Left colon (tissue), 2 donors: ENCODE results near the gene COL23A1. TPM values are rescaled to one million over a fixed set of nuclear protein-coding genes. Genes with fewer than 3 reads are reported as not detected.
A peak's percentile ranks its signal among the peaks of the same experiment; 100 is the strongest.

Experiments
- ATAC-seq: fragments of 200-7000 bp; cut with Tn5 transposase; one replicate; pipeline ENCODE4 v1.9.1; 2020; ENCODE audit warnings: mild to moderate bottlenecking, moderate library complexity
- DNase-seq, 2 donors: peaks; one replicate each; pipeline ENCODE4 v3.0.0-alpha.2; 2020
- intact Hi-C, 2 donors: fragments of 100-400 bp; cut with DNase I in 1 of 2; cut with micrococcal nuclease in 1 of 2; formaldehyde crosslinking; loops; one replicate each; pipeline versions ENCODE4 v1.11.2 to v1.14.0; 2022; cut with DNase I, micrococcal nuclease
- total RNA-seq, 2 donors: library from RNA; stranded (reverse); fragmentation: NEBNext Ultra II Directional; extraction: Animal tissue kit (Norgen Biotek cat#: 25700); gene quantifications; one replicate each; pipeline ENCODE4 v1.2.1, GENCODE V29; 2021
- donor health status: DM: no; HTN: no; CAD: no.
- donor health status: DM: yes; HTN: yes; CAD: no.

The COL23A1 gene
- total RNA-seq, 2 donors from 2014 or later: 0.09 to 0.73 TPM

GRCh38 chr5:178284996-178285395 is 305.2 kb downstream of the COL23A1 start:
- ATAC-seq (no peak), DNase-seq (no peak)
- intact Hi-C loops: loop anchor here in 1 of 2 donors (5.0 kb wide), 2 partner anchors 267 to 307 kb away; partner anchors contain the start of gene COL23A1

- no peak for DNase-seq
- intact Hi-C loops: loop anchor here in 1 of 2 donors (5.0 kb wide), 2 partner anchors 268 to 308 kb away; partner anchors contain the start of gene COL23A1
- no peak for ATAC-seq
Measured at GRCh38 chr5:178284093-178284675, 306.0 kb downstream of the COL23A1 start.

GRCh38 chr5:178283520-178283919 is 306.7 kb downstream of the COL23A1 start:
- ATAC-seq: no peak
- DNase-seq: no peak
- intact Hi-C loops: loop anchor here in 1 of 2 donors (5.0 kb wide), 2 partner anchors 269 to 309 kb away; partner anchors contain the start of gene COL23A1

- intact Hi-C loops: loop anchor here in 1 of 2 donors (5.0 kb wide), 2 partner anchors 270 to 310 kb away; partner anchors contain the start of gene COL23A1
- DNase-seq: no peak
- no peak for ATAC-seq
Measured at GRCh38 chr5:178282391-178282790, 307.8 kb downstream of the COL23A1 start.

GRCh38 chr5:178281331-178281730 is 308.9 kb downstream of the COL23A1 start:
- DNase-seq: no peak
- no peak for ATAC-seq
- intact Hi-C loops: loop anchor here in 1 of 2 donors (5.0 kb wide), 2 partner anchors 271 to 311 kb away; partner anchors contain the start of gene COL23A1

- intact Hi-C loops: loop anchor here in 1 of 2 donors (5.0 kb wide), 2 partner anchors 272 to 312 kb away; partner anchors contain the start of gene COL23A1
- ATAC-seq: no peak
- DNase-seq: no peak
Measured at GRCh38 chr5:178280631-178281030, 309.6 kb downstream of the COL23A1 start.

GRCh38 chr5:178279723-178280438 is 310.3 kb downstream of the COL23A1 start:
- DNase-seq (peak; percentile 73 to 93), ATAC-seq (peak; percentile 98)
- intact Hi-C loops: loop anchor here (5.0 kb wide), 2 partner anchors 272 to 312 kb away; partner anchors contain the start of gene COL23A1 (in 1 of the 2)

GRCh38 chr5:178279026-178279722 is 311.0 kb downstream of the COL23A1 start:
- intact Hi-C loops: loop anchor here in 1 of 2 donors (5.0 kb wide), 1 partner anchor 273 kb away; no protein-coding TSS in a partner anchor
- DNase-seq: no peak
- ATAC-seq: no peak

GRCh38 chr5:178278358-178279023 is 311.7 kb downstream of the COL23A1 start:
- DNase-seq: no peak
- no peak for ATAC-seq
- intact Hi-C loops: loop anchor here in 1 of 2 donors (5.0 kb wide), 1 partner anchor 274 kb away; no protein-coding TSS in a partner anchor

- DNase-seq (no peak), ATAC-seq (no peak)
- intact Hi-C loops: loop anchor here in 1 of 2 donors (5.0 kb wide), 1 partner anchor 274 kb away; no protein-coding TSS in a partner anchor
Measured at GRCh38 chr5:178277866-178278265, 312.3 kb downstream of the COL23A1 start.

GRCh38 chr5:178277346-178277745 is 312.8 kb downstream of the COL23A1 start:
- ATAC-seq: no peak
- no peak for DNase-seq
- intact Hi-C loops: loop anchor here in 1 of 2 donors (5.0 kb wide), 1 partner anchor 275 kb away; no protein-coding TSS in a partner anchor

- no peak for DNase-seq
- no peak for ATAC-seq
- intact Hi-C loops: loop anchor here in 1 of 2 donors (5.0 kb wide), 1 partner anchor 277 kb away; no protein-coding TSS in a partner anchor
Measured at GRCh38 chr5:178274781-178275537, 315.2 kb downstream of the COL23A1 start.

- no peak for ATAC-seq
- intact Hi-C loops: no loop called here
- no peak for DNase-seq
Measured at GRCh38 chr5:178273665-178274541, 316.3 kb downstream of the COL23A1 start.

GRCh38 chr5:178273041-178273440 is 317.2 kb downstream of the COL23A1 start:
- ATAC-seq (no peak), DNase-seq (no peak)
- intact Hi-C loops: no loop called here

- no peak for DNase-seq
- no peak for ATAC-seq
- intact Hi-C loops: no loop called here
Measured at GRCh38 chr5:178272591-178272990, 317.6 kb downstream of the COL23A1 start.

GRCh38 chr5:178271726-178272479 is 318.3 kb downstream of the COL23A1 start:
- intact Hi-C loops: no loop called here
- DNase-seq (no peak), ATAC-seq (no peak)
